Measurements from ENCODE around the gene SNED1. TPM values are rescaled to one million over a fixed set of nuclear protein-coding genes. Genes with fewer than 3 reads are reported as not detected.

SNED1 gene
- total RNA-seq, 1 experiment from 2014 or later = not detected

GRCh38 chr2:241120440-241120839, 122.0 kb downstream of the SNED1 start:
- Mint-ChIP-seq H3K9me3 (ENCODE audit: unreplicated experiment) (no peaks in the 10 kb centered on the region), H3K27me3 (ENCODE audit: insufficient read depth, unreplicated experiment) (no peaks in the 10 kb centered on the region), H3K4me3 (ENCODE audit: unreplicated experiment) (no peak overlapping the region), H3K4me1 (ENCODE audit: low read depth, unreplicated experiment) (no peaks in the 10 kb centered on the region), H3K36me3 (ENCODE audit: insufficient read depth, unreplicated experiment) (peaks cover 10% of the 10 kb centered on the region), H3K27ac (ENCODE audit: unreplicated experiment) (no peak overlapping the region)
- POLR2A ChIA-PET = no interaction called here
- H3K36me3 ChIP-seq (ENCODE audit: control insufficient read depth, insufficient read depth, low read length) = no peaks in the 10 kb centered on the region
- CTCF ChIA-PET = no interaction called here
- DNase-seq = no peak
- TF ChIP-seq CTCF (IDR thresholded peaks at IDR 0.05; ENCODE audit: insufficient read depth in 1 of 2, low read depth in 1 of 2, low read length in 1 of 2, severe bottlenecking in 1 of 2, unreplicated experiment in 1 of 2) = no peak
- H3K4me1 ChIP-seq = no peaks in the 10 kb centered on the region
- no peak overlapping the region for H3K4me3 ChIP-seq (ENCODE audit: low read depth, low read length)
- no peaks in the 10 kb centered on the region for H3K27me3 ChIP-seq (replicated peaks; ENCODE audit: control insufficient read depth, insufficient read depth, low read length)
- H3K9me3 ChIP-seq = no peaks in the 10 kb centered on the region
- intact Hi-C loops (cut with micrococcal nuclease; ENCODE audit: unreplicated experiment) = no loop called here
- no TSS peak for BruUV-seq (replicated peaks)

DNA sequence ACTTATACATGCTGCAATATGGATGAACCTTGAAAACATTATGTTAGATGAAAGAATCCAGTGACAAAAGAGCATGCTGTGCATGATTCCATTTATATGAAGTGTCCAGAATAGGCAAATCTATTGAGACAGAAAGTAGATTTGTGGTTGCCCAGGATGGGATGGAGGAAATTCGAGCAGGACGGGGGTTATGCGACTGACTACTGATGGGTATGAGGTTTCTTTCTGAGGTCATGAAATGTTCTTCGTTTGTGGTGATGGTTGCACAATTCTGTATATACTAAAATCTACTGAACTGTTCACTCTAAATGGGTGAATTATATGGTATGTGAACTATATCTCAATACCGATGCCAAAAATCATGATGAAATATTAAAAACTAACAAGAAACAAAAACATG, 122.6 kb downstream of the SNED1 start:
- Histone ChIP-seq H3K9me3 (no peaks in the 10 kb centered on the region), H3K4me1 (no peaks in the 10 kb centered on the region), H3K27me3 (replicated peaks; ENCODE audit: control insufficient read depth, insufficient read depth, low read length) (no peaks in the 10 kb centered on the region), H3K36me3 (ENCODE audit: control insufficient read depth, insufficient read depth, low read length) (no peaks in the 10 kb centered on the region), H3K4me3 (ENCODE audit: low read depth, low read length) (no peak overlapping the region)
- POLR2A ChIA-PET = no interaction called here
- Mint-ChIP-seq H3K9me3 (ENCODE audit: unreplicated experiment) (no peaks in the 10 kb centered on the region), H3K4me3 (ENCODE audit: unreplicated experiment) (no peak overlapping the region), H3K27me3 (ENCODE audit: insufficient read depth, unreplicated experiment) (no peaks in the 10 kb centered on the region), H3K27ac (ENCODE audit: unreplicated experiment) (no peak overlapping the region), H3K36me3 (ENCODE audit: insufficient read depth, unreplicated experiment) (peaks cover 10% of the 10 kb centered on the region), H3K4me1 (ENCODE audit: low read depth, unreplicated experiment) (no peaks in the 10 kb centered on the region)
- intact Hi-C loops (cut with micrococcal nuclease; ENCODE audit: unreplicated experiment) = no loop called here
- CTCF ChIA-PET = no interaction called here
- TF ChIP-seq CTCF (IDR thresholded peaks at IDR 0.05; ENCODE audit: insufficient read depth in 1 of 2, low read depth in 1 of 2, low read length in 1 of 2, severe bottlenecking in 1 of 2, unreplicated experiment in 1 of 2) = no peak
- DNase-seq = no peak
- BruUV-seq (replicated peaks) = no TSS peak

- no peak for TF ChIP-seq CTCF (IDR thresholded peaks at IDR 0.05; ENCODE audit: insufficient read depth in 1 of 2, low read depth in 1 of 2, low read length in 1 of 2, severe bottlenecking in 1 of 2, unreplicated experiment in 1 of 2)
- H3K4me3 Mint-ChIP-seq (ENCODE audit: unreplicated experiment) = no peak overlapping the region
- Histone ChIP-seq H3K4me1 (no peaks in the 10 kb centered on the region), H3K9me3 (no peaks in the 10 kb centered on the region), H3K27me3 (replicated peaks; ENCODE audit: control insufficient read depth, insufficient read depth, low read length) (no peaks in the 10 kb centered on the region), H3K4me3 (ENCODE audit: low read depth, low read length) (no peak overlapping the region), H3K36me3 (ENCODE audit: control insufficient read depth, insufficient read depth, low read length) (no peaks in the 10 kb centered on the region)
- no peaks in the 10 kb centered on the region for H3K4me1 Mint-ChIP-seq (ENCODE audit: low read depth, unreplicated experiment)
- peaks cover 10% of the 10 kb centered on the region for H3K36me3 Mint-ChIP-seq (ENCODE audit: insufficient read depth, unreplicated experiment)
- no peak overlapping the region for H3K27ac Mint-ChIP-seq (ENCODE audit: unreplicated experiment)
- no TSS peak for BruUV-seq (replicated peaks)
- H3K27me3 Mint-ChIP-seq (ENCODE audit: insufficient read depth, unreplicated experiment) = no peaks in the 10 kb centered on the region
- H3K9me3 Mint-ChIP-seq (ENCODE audit: unreplicated experiment) = no peaks in the 10 kb centered on the region
- CTCF ChIA-PET = no interaction called here
- DNase-seq = no peak
- POLR2A ChIA-PET = no interaction called here
- intact Hi-C loops (cut with micrococcal nuclease; ENCODE audit: unreplicated experiment) = no loop called here
Observed at GRCh38 chr2:241122376-241123002, 124.1 kb downstream of the SNED1 start.
